OCI-M1 (cell line): ENCODE results near the gene RAPGEFL1.
"Not testable (repeated sequence)": the region's sequence is repeated elsewhere in the genome, so short reads cannot be mapped to it uniquely, and the experiment has no call there.

Experiments
- DNase-seq: peaks from one replicate; lab custom pipeline; 2025; lab: John Stamatoyannopoulos, UW

RAPGEFL1 gene

DNA sequence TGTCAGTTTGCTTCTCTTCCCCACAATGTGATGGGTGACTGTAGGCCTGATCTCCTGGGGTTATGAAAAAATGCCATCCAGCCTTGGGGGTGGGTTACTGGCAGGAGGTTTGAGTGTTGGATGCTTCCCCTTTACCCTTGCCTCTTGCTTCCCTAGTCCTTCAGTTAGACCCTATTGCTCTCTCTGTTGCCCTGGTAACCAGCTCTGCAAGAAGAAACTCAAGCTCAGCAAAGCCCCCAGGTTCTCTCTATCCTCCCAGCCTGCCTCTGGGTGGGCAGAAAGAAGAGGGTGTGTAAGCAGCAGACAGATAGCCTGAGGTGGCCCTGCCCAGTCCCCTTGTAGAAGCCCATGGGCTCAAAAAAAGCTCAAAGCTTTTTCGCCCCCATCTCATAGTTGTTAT, 2.8 kb upstream of the RAPGEFL1 start:
- DNase-seq = no peak

DNA sequence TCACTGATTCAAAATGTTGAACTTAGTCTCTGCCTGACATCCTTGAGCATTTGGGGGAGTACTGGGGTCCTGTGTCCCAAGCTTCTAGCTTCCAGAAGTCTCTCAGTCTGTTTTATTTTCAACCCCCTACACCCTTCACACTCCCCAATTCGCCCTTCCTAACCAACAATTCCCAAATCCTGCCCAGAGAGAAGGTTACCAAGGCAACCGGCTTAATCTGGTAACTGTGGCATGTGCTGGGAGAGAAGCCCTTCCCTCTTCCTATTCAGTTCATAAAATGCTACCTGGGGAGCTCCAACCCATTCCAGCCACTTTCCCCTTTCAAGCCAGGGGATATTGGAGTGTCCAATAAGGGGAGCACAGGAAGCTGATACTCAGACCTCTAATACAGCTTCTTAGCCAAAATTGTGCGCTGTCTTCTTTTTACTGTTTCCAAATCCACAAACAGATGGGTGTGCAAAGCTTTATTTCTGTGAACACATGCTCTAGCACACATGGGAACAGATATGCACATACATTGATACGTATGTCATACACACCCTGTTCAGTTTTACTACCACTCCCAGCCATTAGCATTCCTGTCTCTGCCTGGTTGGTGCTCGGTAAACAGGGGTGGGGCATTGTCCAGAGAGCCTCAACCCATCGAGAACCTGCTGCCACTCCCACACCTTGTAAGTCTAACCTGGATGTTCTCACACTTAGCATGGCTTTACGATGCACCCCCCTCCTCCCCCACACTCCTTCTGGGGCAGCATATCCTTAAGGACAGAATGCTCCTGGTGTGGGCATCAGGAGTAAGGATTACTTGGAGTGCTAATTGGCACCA, 1.1 kb upstream of the RAPGEFL1 start:
- DNase-seq = no peak

DNA sequence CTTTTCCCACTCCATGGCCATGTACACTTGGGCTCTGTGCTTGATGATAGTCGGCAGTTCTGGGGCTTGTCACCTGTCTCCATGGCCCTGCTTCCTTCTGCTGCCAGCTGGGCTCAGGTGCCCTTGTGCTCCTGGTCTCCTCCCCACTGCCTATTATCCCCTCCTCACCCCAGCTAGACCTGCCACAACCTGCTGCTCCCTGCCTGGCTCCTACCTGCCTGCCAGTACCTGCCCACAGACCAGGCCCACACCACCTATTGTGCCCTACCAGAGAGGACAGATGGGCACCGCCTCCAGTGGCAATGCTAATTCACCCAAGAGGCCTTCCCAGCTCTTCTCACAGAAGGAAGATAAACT, 538 bp upstream of the RAPGEFL1 start:
- no peak for DNase-seq

DNA sequence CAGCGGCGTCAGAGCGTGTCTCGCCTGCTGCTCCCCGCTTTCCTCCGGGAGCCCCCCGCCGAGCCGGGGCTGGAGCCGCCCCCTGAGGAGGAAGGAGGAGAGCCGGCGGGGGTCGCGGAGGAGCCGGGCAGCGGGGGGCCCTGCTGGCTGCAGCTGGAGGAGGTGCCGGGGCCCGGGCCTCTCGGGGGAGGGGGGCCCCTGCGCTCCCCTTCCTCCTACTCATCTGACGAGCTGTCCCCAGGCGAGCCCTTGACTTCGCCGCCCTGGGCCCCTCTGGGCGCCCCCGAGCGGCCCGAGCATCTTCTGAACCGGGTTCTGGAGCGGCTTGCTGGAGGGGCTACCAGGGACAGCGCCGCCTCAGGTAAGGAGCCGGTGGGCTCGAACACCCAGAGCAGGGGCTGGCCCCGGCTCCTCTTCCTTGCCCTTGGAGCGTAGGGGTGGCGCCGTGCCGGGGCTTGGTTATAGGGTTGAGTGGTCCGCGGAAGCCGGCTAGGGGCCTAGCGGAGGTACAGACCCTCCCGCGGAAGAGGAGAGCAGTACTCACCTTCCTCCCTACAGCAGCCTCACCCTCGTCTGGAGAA, 841 bp downstream of the RAPGEFL1 start:
- no peak for DNase-seq

GRCh38 chr17:40178660-40179059, 1.4 kb downstream of the RAPGEFL1 start:
- DNase-seq = no peak

GRCh38 chr17:40179923-40180659, 2.8 kb downstream of the RAPGEFL1 start:
- no peak for DNase-seq

- no peak for DNase-seq
Measured at GRCh38 chr17:40180694-40181093, 3.4 kb downstream of the RAPGEFL1 start.

- no peak for DNase-seq
Measured at GRCh38 chr17:40181205-40181604, 3.9 kb downstream of the RAPGEFL1 start.

GRCh38 chr17:40182606-40183005, 5.3 kb downstream of the RAPGEFL1 start:
- DNase-seq = no peak

- no peak for DNase-seq
Measured at GRCh38 chr17:40187238-40187637, 10.0 kb downstream of the RAPGEFL1 start.

DNA sequence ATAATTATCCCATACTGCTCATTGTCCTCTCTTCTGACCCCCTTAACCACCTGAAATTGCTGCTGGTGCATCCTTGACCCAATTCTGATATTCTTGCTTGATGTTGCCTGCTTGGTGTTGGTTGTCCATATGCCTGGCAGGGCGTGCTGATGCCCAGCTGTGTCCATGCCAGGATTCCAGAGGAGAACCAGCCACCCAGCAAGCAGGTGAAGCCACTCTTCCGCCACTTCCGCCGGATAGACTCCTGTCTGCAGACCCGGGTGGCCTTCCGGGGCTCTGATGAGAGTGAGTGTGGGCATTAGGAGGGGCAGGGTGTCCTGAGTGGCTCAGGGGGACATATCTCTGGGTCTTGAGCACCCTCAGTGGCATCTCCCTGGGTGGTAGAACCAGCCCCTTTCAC, 11.4 kb downstream of the RAPGEFL1 start:
- no peak for DNase-seq

DNA sequence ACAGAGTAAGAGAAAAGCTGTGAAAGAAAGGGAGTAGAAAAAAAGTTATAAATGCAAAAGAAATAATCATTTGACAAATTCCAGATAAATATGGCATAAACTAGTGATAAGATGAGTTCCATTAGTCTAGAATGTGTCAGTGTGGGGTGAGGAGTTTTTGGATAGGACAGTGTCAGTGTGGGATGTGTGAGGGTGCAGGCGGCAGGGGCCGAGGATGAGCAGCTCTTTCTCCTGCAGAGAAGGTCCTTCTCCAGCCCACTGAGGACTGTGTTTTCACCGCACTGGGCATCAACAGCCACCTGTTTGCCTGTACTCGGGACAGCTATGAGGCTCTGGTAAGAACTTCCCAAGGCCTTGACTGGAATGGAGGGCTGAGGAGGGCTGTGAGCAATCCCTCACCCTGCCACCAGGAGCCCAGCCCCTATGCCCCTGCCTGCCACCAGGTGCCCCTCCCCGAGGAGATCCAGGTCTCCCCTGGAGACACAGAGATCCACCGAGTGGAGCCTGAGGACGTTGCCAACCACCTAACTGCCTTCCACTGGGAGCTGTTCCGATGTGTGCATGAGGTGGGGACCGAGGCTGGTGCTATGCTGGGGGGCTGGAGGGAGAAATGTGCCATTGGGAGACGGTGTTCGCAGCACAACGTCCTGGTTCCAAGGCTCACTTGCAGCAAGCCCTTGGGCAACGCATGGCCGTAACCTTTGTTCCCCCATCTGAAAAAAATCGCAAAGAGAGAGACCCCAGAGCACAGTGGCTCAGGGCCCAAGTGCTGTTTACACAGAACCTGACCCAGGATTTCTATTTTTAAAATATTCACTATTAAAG, 13.1 kb downstream of the RAPGEFL1 start:
- DNase-seq = no peak

DNA sequence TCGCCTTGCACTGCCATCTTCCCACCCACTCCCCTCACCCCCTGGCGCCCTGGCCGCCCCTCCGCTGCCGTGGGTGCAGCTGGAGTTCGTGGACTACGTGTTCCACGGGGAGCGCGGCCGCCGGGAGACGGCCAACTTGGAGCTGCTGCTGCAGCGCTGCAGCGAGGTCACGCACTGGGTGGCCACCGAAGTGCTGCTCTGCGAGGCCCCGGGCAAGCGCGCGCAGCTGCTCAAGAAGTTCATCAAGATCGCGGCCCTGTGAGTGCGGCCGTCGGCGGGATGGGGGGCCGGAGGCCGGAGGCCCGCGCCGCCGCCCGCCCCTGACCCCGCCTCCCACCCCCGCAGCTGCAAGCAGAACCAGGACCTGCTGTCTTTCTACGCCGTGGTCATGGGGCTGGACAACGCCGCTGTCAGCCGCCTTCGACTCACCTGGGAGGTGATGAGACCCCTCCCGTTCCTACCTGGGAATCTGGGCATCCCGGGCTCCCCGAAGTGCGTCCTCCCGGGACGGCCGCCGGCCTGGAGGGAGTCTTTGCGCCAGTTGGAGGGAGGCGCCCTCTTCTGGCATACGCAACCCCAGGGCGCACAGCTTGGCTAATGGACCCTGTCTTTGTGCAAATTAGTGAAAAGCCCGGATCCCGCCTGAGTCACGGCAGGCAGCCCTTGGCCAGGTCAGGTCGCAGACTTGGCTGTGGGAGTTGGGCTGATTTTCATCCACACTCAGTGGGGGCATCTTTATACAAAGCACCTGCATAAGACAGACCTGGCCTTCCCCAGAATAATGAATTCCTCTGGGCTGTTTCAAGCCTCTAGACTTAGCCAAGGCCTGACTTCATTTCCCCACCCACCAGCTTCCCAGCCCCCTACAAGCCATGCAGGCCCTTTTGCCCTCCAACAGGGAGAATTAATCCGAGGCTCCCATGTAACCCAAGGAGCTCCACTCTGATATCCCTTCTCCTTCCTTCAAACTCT, 14.3 kb downstream of the RAPGEFL1 start:
- DNase-seq = no peak

GRCh38 chr17:40192961-40193360, 15.7 kb downstream of the RAPGEFL1 start:
- no peak for DNase-seq

- DNase-seq = no peak
Measured at GRCh38 chr17:40194821-40195220, 17.6 kb downstream of the RAPGEFL1 start.

GRCh38 chr17:40197550-40197949, 20.3 kb downstream of the RAPGEFL1 start:
- no peak for DNase-seq

- not testable (repeated sequence) for DNase-seq
Measured at GRCh38 chr17:40197965-40198456, 20.7 kb downstream of the RAPGEFL1 start.

GRCh38 chr17:40198576-40198975, 21.3 kb downstream of the RAPGEFL1 start:
- no peak for DNase-seq

DNA sequence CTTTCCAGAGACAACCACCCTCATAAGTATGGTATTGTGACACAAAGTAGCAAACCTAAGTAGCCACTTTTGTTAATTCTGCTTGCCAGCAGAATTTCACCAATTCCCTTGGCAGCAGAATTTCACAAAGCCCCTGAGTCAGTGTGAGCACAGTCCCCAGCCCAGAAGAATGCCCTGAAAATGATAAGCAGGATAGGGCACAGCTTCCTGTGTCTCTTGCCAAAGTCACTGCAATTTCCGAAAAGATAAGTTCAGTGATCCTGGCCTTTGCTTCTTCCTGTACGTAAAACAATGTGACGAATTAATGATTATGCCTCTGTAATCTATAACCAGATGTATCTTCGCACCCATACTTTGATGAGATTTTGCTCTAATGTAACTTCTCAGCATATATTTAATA, 25.9 kb downstream of the RAPGEFL1 start:
- peak; percentile 20 for DNase-seq

DNA sequence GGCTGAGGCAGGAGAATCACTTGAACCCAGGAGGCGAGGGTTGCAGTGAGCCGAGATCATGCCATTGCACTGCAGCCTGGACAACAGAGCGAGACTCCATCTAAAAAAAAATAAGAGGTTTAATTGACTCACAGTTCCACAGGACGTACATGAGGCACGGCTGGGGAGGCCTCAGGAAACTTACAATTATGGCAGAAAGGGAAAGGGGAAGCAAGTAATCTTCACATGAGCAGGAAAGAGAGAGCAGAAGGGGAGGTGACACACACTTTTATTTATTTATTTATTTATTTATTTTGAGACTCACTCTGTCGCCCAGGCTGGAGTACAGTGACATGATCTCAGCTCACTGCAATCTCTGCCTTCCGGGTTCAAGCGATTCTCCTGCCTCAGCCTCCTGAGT, 28.9 kb downstream of the RAPGEFL1 start:
- DNase-seq = not testable (repeated sequence)
